ENCODE data around the gene SGTA. TPM values are rescaled to one million over a fixed set of nuclear protein-coding genes. Genes with fewer than 3 reads are reported as not detected.

SGTA gene
- total RNA-seq, 2 donors from 2014 or later = 73.9 to 81.5 TPM

- H3K27ac ChIP-seq (ENCODE audit: low read depth, low read length) = no peak overlapping the region
- H3K4me1 Mint-ChIP-seq = no peaks in the 10 kb centered on the region
- TF ChIP-seq CTCF (conservative IDR thresholded peaks at IDR 0.05) = no peak
- H3K36me3 Mint-ChIP-seq (ENCODE audit: low read depth) = peaks cover 58% of the 10 kb centered on the region
- H3K9me3 ChIP-seq (ENCODE audit: control insufficient read depth, low read length) = no peaks in the 10 kb centered on the region
- H3K27ac Mint-ChIP-seq = no peak overlapping the region
- H3K9me3 Mint-ChIP-seq = no peaks in the 10 kb centered on the region
- H3K27me3 Mint-ChIP-seq (ENCODE audit: insufficient read depth) = no peaks in the 10 kb centered on the region
- 90 to 91% methylated on average over 7 to 27 of the region's 27 CpGs for WGBS, 2 experiments (ENCODE audit: insufficient coverage in 1 of 2, insufficient read length in 1 of 2)
- no peak overlapping the region for H3K9ac ChIP-seq (ENCODE audit: extremely low read depth, low read length, poor library complexity, severe bottlenecking)
- peaks cover 55% of the 10 kb centered on the region for H3K36me3 ChIP-seq (ENCODE audit: control insufficient read depth, insufficient read depth, low read length)
- H3K27me3 ChIP-seq (ENCODE audit: control insufficient read depth, insufficient read depth, low read length, poor library complexity, severe bottlenecking) = no peaks in the 10 kb centered on the region
- H3K4me3 ChIP-seq (ENCODE audit: low read length) = no peak overlapping the region
- no peak for DNase-seq
- no peak overlapping the region for H3K4me3 Mint-ChIP-seq
- no peaks in the 10 kb centered on the region for H3K4me1 ChIP-seq (ENCODE audit: control insufficient read depth, insufficient read depth, low read length)
Observed at GRCh38 chr19:2804156-2805004, 21.3 kb upstream of the SGTA start.

GRCh38 chr19:2803486-2804155 lies 20.5 kb upstream of the SGTA start:
- no peak overlapping the region for H3K4me3 Mint-ChIP-seq
- H3K27ac ChIP-seq (ENCODE audit: low read depth, low read length) = no peak overlapping the region
- WGBS, 2 experiments (ENCODE audit: insufficient coverage in 1 of 2, insufficient read length in 1 of 2) = 94 to 98% methylated on average over 28 to 29 of the region's 29 CpGs
- no peak overlapping the region for H3K4me3 ChIP-seq (ENCODE audit: low read length)
- no peaks in the 10 kb centered on the region for H3K9me3 ChIP-seq (ENCODE audit: control insufficient read depth, low read length)
- H3K27me3 Mint-ChIP-seq (ENCODE audit: insufficient read depth) = no peaks in the 10 kb centered on the region
- no peak for TF ChIP-seq CTCF (conservative IDR thresholded peaks at IDR 0.05)
- H3K27me3 ChIP-seq (ENCODE audit: control insufficient read depth, insufficient read depth, low read length, poor library complexity, severe bottlenecking) = no peaks in the 10 kb centered on the region
- no peaks in the 10 kb centered on the region for H3K9me3 Mint-ChIP-seq
- H3K36me3 ChIP-seq (ENCODE audit: control insufficient read depth, insufficient read depth, low read length) = peaks cover 54% of the 10 kb centered on the region
- no peaks in the 10 kb centered on the region for H3K4me1 ChIP-seq (ENCODE audit: control insufficient read depth, insufficient read depth, low read length)
- H3K9ac ChIP-seq (ENCODE audit: extremely low read depth, low read length, poor library complexity, severe bottlenecking) = no peak overlapping the region
- no peak for DNase-seq
- no peaks in the 10 kb centered on the region for H3K4me1 Mint-ChIP-seq
- H3K36me3 Mint-ChIP-seq (ENCODE audit: low read depth) = peaks cover 58% of the 10 kb centered on the region
- H3K27ac Mint-ChIP-seq = no peak overlapping the region

- H3K9me3 ChIP-seq (ENCODE audit: control insufficient read depth, low read length) = no peaks in the 10 kb centered on the region
- no peaks in the 10 kb centered on the region for H3K9me3 Mint-ChIP-seq
- whole genome bisulfite sequencing, 2 experiments (ENCODE audit: insufficient coverage in 1 of 2, insufficient read length in 1 of 2) = 96% methylated on average over 17 of the region's 17 CpGs
- H3K36me3 Mint-ChIP-seq (ENCODE audit: low read depth) = peaks cover 58% of the 10 kb centered on the region
- no peak overlapping the region for H3K27ac Mint-ChIP-seq
- no peak overlapping the region for H3K9ac ChIP-seq (ENCODE audit: extremely low read depth, low read length, poor library complexity, severe bottlenecking)
- no peak overlapping the region for H3K4me3 ChIP-seq (ENCODE audit: low read length)
- H3K27me3 Mint-ChIP-seq (ENCODE audit: insufficient read depth) = no peaks in the 10 kb centered on the region
- no peak for DNase-seq
- H3K4me1 ChIP-seq (ENCODE audit: control insufficient read depth, insufficient read depth, low read length) = peaks cover 2% of the 10 kb centered on the region
- peaks cover 56% of the 10 kb centered on the region for H3K36me3 ChIP-seq (ENCODE audit: control insufficient read depth, insufficient read depth, low read length)
- no peak overlapping the region for H3K4me3 Mint-ChIP-seq
- H3K27me3 ChIP-seq (ENCODE audit: control insufficient read depth, insufficient read depth, low read length, poor library complexity, severe bottlenecking) = no peaks in the 10 kb centered on the region
- no peak for TF ChIP-seq CTCF (conservative IDR thresholded peaks at IDR 0.05)
- H3K27ac ChIP-seq (ENCODE audit: low read depth, low read length) = no peak overlapping the region
- H3K4me1 Mint-ChIP-seq = no peaks in the 10 kb centered on the region
Observed at GRCh38 chr19:2802826-2803225, 19.8 kb upstream of the SGTA start.
